ENCODE measurements around the gene MRNIP. TPM values are rescaled to one million over a fixed set of nuclear protein-coding genes. Genes with fewer than 3 reads are reported as not detected.
"Not testable (repeated sequence)": the region's sequence is repeated elsewhere in the genome, so short reads cannot be mapped to it uniquely, and the experiment has no call there.

Gene MRNIP
- total RNA-seq, 1 experiment from 2014 or later, result 17.7 TPM

GRCh38 chr5:179794575-179794974 lies 64.0 kb downstream of the MRNIP start:
- no peaks in the 10 kb centered on the region for H3K9me3 ChIP-seq (replicated peaks)
- H3K36me3 ChIP-seq, result peaks cover 35% of the 10 kb centered on the region
- H3K27me3 ChIP-seq (replicated peaks), result no peaks in the 10 kb centered on the region
- H3K4me1 ChIP-seq (replicated peaks), result peaks cover 15% of the 10 kb centered on the region
- no peak overlapping the region for H3K4me3 ChIP-seq
- no peak for DNase-seq (ENCODE audit: low read depth in 1 of 2, low spot score in 2 of 2)
- no peak overlapping the region for H3K27ac ChIP-seq

- Histone ChIP-seq H3K36me3 (peaks cover 31% of the 10 kb centered on the region), H3K4me1 (replicated peaks) (peaks cover 15% of the 10 kb centered on the region), H3K27ac (no peak overlapping the region), H3K9me3 (replicated peaks) (no peaks in the 10 kb centered on the region), H3K27me3 (replicated peaks) (no peaks in the 10 kb centered on the region), H3K4me3 (no peak overlapping the region)
- DNase-seq (ENCODE audit: low read depth in 1 of 2, low spot score in 2 of 2), result no peak
Observed at GRCh38 chr5:179794171-179794570, 64.4 kb downstream of the MRNIP start.

- no peaks in the 10 kb centered on the region for H3K9me3 ChIP-seq (replicated peaks)
- no peak within 1 kb of the TSS for H3K4me3 ChIP-seq
- H3K27me3 ChIP-seq (replicated peaks), result no peaks in the 10 kb centered on the region
- DNase-seq (ENCODE audit: low read depth in 1 of 2, low spot score in 2 of 2), result no peak
- H3K36me3 ChIP-seq, result peaks cover 25% of the 10 kb centered on the region
- peaks cover 15% of the 10 kb centered on the region for H3K4me1 ChIP-seq (replicated peaks)
- no peak within 1 kb of the TSS for H3K27ac ChIP-seq
Observed at GRCh38 chr5:179793468-179794139, 65.0 kb downstream of the MRNIP start, which contains the start of gene LTC4S. TSS of gene LTC4S (plus strand) at chr5:179793986. CDS start at chr5:179794081, 95 bp downstream.

- H3K4me3 ChIP-seq, result no peak overlapping the region
- no peak overlapping the region for H3K27ac ChIP-seq
- no peaks in the 10 kb centered on the region for H3K9me3 ChIP-seq (replicated peaks)
- peaks cover 15% of the 10 kb centered on the region for H3K4me1 ChIP-seq (replicated peaks)
- DNase-seq (ENCODE audit: low read depth in 1 of 2, low spot score in 2 of 2), result no peak
- peaks cover 18% of the 10 kb centered on the region for H3K36me3 ChIP-seq
- no peaks in the 10 kb centered on the region for H3K27me3 ChIP-seq (replicated peaks)
Observed at GRCh38 chr5:179792612-179793467, 65.8 kb downstream of the MRNIP start.

GRCh38 chr5:179791881-179792611 lies 66.6 kb downstream of the MRNIP start:
- Histone ChIP-seq H3K4me1 (replicated peaks) (peaks cover 15% of the 10 kb centered on the region), H3K4me3 (no peak overlapping the region), H3K9me3 (replicated peaks) (no peaks in the 10 kb centered on the region), H3K36me3 (peaks cover 10% of the 10 kb centered on the region), H3K27me3 (replicated peaks) (no peaks in the 10 kb centered on the region), H3K27ac (no peak overlapping the region)
- no peak for DNase-seq (ENCODE audit: low read depth in 1 of 2, low spot score in 2 of 2)

- not testable (repeated sequence) for H3K4me1 ChIP-seq (replicated peaks); DNase-seq (ENCODE audit: low read depth in 1 of 2, low spot score in 2 of 2); H3K27me3 ChIP-seq (replicated peaks); H3K9me3 ChIP-seq (replicated peaks); H3K27ac ChIP-seq; H3K4me3 ChIP-seq; H3K36me3 ChIP-seq
Observed at GRCh38 chr5:179789278-179789677, 69.3 kb downstream of the MRNIP start.

- DNase-seq (ENCODE audit: low read depth in 1 of 2, low spot score in 2 of 2), result no peak
- Histone ChIP-seq H3K4me3 (no peak overlapping the region), H3K36me3 (no peaks in the 10 kb centered on the region), H3K27me3 (replicated peaks) (no peaks in the 10 kb centered on the region), H3K27ac (no peak overlapping the region), H3K4me1 (replicated peaks) (no peaks in the 10 kb centered on the region), H3K9me3 (replicated peaks) (no peaks in the 10 kb centered on the region)
Observed at GRCh38 chr5:179788193-179788854, 70.3 kb downstream of the MRNIP start.

Other genes starting within 250 kb of the MRNIP start
- gene HNRNPH1, start 235.1 kb downstream of the MRNIP start, total RNA-seq (2014; rRNA removed; shearing (Covaris generic)), result 639 and 733 TPM in 2 replicates
- gene CBY3, start 177.8 kb downstream of the MRNIP start, total RNA-seq (2014; rRNA removed; shearing (Covaris generic)), result not detected in 2 replicates
- 813 and 826 TPM in 2 replicates for gene CANX, start 159.8 kb downstream of the MRNIP start, total RNA-seq (2014; rRNA removed; shearing (Covaris generic))
- gene MAML1, start 126.0 kb downstream of the MRNIP start, total RNA-seq (2014; rRNA removed; shearing (Covaris generic)), result 13.7 and 18.0 TPM in 2 replicates
- gene LTC4S, start 64.8 kb downstream of the MRNIP start, total RNA-seq (2014; rRNA removed; shearing (Covaris generic)), result 0.68 TPM in 1 of 2 replicates, not detected in the other
- gene MGAT4B, start 52.0 kb downstream of the MRNIP start, total RNA-seq (2014; rRNA removed; shearing (Covaris generic)), result 98.2 and 125 TPM in 2 replicates
- 298 and 772 TPM in 2 replicates for gene SQSTM1, start 37.9 kb downstream of the MRNIP start, total RNA-seq (2014; rRNA removed; shearing (Covaris generic))
- gene TBC1D9B, start 49.1 kb upstream of the MRNIP start, total RNA-seq (2014; rRNA removed; shearing (Covaris generic)), result 41.9 and 43.2 TPM in 2 replicates
- 0.61 TPM in 1 of 2 replicates, not detected in the other for gene RNF130, start 212.9 kb upstream of the MRNIP start, total RNA-seq (2014; rRNA removed; shearing (Covaris generic))